RWPE2 (cell line): ENCODE results near the gene ACADSB.

Experiments used
- ATAC-seq: fragments of 200-7000 bp; cut with Tn5 transposase; 3 replicates; pipeline ENCODE4 v1.9.1; 2021; ENCODE audit warnings: low read depth
- DNase-seq: peaks from one replicate; pipeline ENCODE4 v3.0.0-alpha.2; 2020; ENCODE audit warnings: low spot score
- H3K27ac ChIP-seq: fragments of 450-650 bp; 2 replicates; pipeline ENCODE4 v1.5.1; 2017; ENCODE audit warnings: mild to moderate bottlenecking; ENCODE audit not compliant: poor library complexity, severe bottlenecking
- H3K27me3 ChIP-seq: fragments of 250-450 bp; sonication (Bioruptor Pico); 2 replicates; pipeline ENCODE4 v1.5.1; 2021; ENCODE audit warnings: mild to moderate bottlenecking, moderate library complexity; ENCODE audit not compliant: insufficient read depth, poor library complexity, severe bottlenecking
- H3K36me3 ChIP-seq: fragments of 250-450 bp; sonication (Bioruptor Pico); 2 replicates; pipeline ENCODE4 v1.5.1; 2020; ENCODE audit warnings: low read depth, mild to moderate bottlenecking, moderate library complexity
- H3K4me1 ChIP-seq: fragments of 250-450 bp; sonication (Bioruptor Pico); 2 replicates; pipeline ENCODE4 v1.5.1; 2021; ENCODE audit warnings: mild to moderate bottlenecking, moderate library complexity; ENCODE audit not compliant: insufficient read depth, poor library complexity, severe bottlenecking
- H3K4me3 ChIP-seq: fragments of 250-450 bp; sonication (Bioruptor Pico); 2 replicates; pipeline ENCODE4 v1.5.1; 2021; ENCODE audit warnings: mild to moderate bottlenecking, moderate library complexity; ENCODE audit not compliant: severe bottlenecking
- H3K9me3 ChIP-seq: fragments of 250-450 bp; sonication (Bioruptor Pico); 2 replicates; pipeline ENCODE4 v1.5.1; 2021; ENCODE audit warnings: mild to moderate bottlenecking, moderate library complexity; ENCODE audit not compliant: severe bottlenecking
- CTCF ChIP-seq: fragments of 450-650 bp; IDR thresholded peaks from one replicate; pipeline ENCODE4 v1.5.1; 2017; ENCODE audit warnings: mild to moderate bottlenecking, moderate library complexity; ENCODE audit not compliant: poor library complexity, severe bottlenecking

ACADSB gene

GRCh38 chr10:123016228-123016627, 7.4 kb downstream of the ACADSB start:
- DNase-seq (no peak), ATAC-seq (no peak)
- Histone ChIP-seq H3K9me3 (no peaks in the 10 kb centered on the region), H3K27ac (no peak overlapping the region), H3K4me1 (no peaks in the 10 kb centered on the region), H3K36me3 (no peaks in the 10 kb centered on the region), H3K4me3 (no peak overlapping the region), H3K27me3 (no peaks in the 10 kb centered on the region)
- no peak for TF ChIP-seq CTCF

- TF ChIP-seq CTCF = no peak
- ATAC-seq (no peak), DNase-seq (no peak)
- H3K36me3 ChIP-seq = no peaks in the 10 kb centered on the region
- H3K4me1 ChIP-seq = no peaks in the 10 kb centered on the region
- H3K9me3 ChIP-seq = no peaks in the 10 kb centered on the region
- H3K4me3 ChIP-seq = no peak overlapping the region
- H3K27me3 ChIP-seq = no peaks in the 10 kb centered on the region
- no peak overlapping the region for H3K27ac ChIP-seq
These were observed 8.8 kb downstream of the ACADSB start for GRCh38 chr10:123017421-123018165.

GRCh38 chr10:123018531-123018930, 9.7 kb downstream of the ACADSB start:
- Histone ChIP-seq H3K27me3 (no peaks in the 10 kb centered on the region), H3K4me3 (no peak overlapping the region), H3K4me1 (no peaks in the 10 kb centered on the region), H3K27ac (no peak overlapping the region), H3K36me3 (no peaks in the 10 kb centered on the region), H3K9me3 (no peaks in the 10 kb centered on the region)
- ATAC-seq (no peak), DNase-seq (no peak)
- no peak for TF ChIP-seq CTCF

- H3K4me1 ChIP-seq = no peaks in the 10 kb centered on the region
- H3K9me3 ChIP-seq = no peaks in the 10 kb centered on the region
- DNase-seq (no peak), ATAC-seq (no peak)
- H3K27ac ChIP-seq = no peak overlapping the region
- H3K27me3 ChIP-seq = no peaks in the 10 kb centered on the region
- TF ChIP-seq CTCF = no peak
- H3K36me3 ChIP-seq = no peaks in the 10 kb centered on the region
- H3K4me3 ChIP-seq = no peak overlapping the region
These were observed 10.5 kb downstream of the ACADSB start for GRCh38 chr10:123019264-123019663.

- no peaks in the 10 kb centered on the region for H3K36me3 ChIP-seq
- no peaks in the 10 kb centered on the region for H3K9me3 ChIP-seq
- no peaks in the 10 kb centered on the region for H3K4me1 ChIP-seq
- no peak for TF ChIP-seq CTCF
- H3K27me3 ChIP-seq = no peaks in the 10 kb centered on the region
- no peak overlapping the region for H3K27ac ChIP-seq
- ATAC-seq (no peak), DNase-seq (no peak)
- no peak overlapping the region for H3K4me3 ChIP-seq
These were observed 11.3 kb downstream of the ACADSB start for GRCh38 chr10:123019941-123020703.
